ENCODE data around the gene S100A7.
"Not testable (repeated sequence)": the region's sequence is repeated elsewhere in the genome, so short reads cannot be mapped to it uniquely, and the experiment has no call there.

The S100A7 gene

GRCh38 chr1:153429266-153430165, 30.9 kb downstream of the S100A7 start:
- DNase-seq, result peak; percentile 96

GRCh38 chr1:153428791-153429190, 31.7 kb downstream of the S100A7 start:
- DNase-seq, result no peak

DNA sequence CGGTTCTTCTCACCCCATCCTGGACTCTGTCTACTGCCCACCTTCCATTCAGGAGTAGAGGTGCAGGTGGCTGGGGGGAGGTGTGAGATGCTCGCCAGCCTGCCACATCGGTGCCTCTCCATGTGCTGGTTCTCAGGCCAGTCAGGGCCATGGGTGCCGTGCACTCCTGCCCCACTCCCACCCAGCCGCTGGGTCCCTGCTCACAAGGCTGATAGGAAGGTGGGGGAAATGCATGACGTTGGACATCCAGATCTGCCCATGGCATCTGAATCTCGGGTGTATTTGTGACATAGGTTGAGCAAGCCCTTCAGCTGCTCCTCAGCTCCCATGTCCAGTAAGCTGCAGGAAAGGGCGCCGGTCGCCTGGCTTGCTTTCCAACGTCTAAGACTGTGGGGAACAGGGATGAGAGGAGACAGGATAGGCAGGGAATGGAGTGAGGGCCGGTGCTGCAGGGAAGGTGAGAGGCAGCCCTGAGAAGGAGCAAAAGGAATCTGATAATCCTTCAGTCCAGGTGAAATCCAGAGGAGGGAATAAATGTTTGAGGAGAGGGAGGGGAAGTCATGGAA, 32.3 kb downstream of the S100A7 start:
- DNase-seq, result no peak

DNA sequence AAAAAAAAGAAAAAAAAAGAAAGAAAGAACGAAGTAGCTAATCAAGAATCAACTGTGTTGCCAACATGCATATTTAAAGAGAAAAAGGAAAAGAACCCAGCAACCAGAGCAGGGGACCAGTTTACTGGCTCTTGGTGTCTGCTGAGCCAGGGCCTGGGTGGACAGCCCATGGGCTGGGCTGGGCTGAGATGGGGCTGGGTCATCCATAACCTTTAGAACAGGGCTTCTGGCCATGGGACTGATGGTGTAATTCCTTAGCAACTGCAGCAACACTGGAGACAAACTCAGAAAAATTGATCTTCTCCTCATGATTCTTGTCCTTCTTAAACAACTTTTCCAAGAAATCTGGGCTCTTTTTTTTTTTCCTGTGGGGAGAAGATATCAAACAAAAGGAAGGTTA, 33.6 kb downstream of the S100A7 start:
- DNase-seq, result no peak

DNA sequence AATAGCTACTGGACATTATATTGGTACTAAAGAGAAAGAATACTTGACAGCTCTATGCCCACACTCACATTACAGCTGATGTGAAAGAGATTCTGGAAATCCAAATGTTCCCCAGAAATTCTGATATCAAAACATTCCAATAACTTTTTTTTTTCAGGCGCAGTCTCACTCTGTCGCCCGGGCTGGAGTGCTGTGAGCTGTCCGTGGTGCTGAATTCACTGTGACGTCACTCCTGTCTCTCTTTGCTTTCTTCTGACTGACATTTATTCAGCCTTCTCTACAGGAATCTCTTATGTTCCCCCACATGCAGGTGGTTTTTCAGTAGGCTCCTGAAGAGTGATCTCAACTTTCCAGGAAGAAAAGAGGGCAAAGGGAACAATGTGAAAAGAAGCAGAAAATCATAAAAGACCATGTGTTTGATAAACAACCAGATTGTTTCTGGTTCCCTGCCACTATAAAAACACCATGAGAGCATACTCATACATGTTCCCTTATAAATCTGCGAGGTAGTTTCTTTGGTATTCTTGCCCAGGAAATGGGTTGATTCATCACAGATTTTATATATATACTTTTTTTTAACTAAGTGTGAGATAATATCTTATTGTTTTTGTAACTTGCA, 37.9 kb downstream of the S100A7 start:
- no peak for DNase-seq

GRCh38 chr1:153420306-153420705, 40.1 kb downstream of the S100A7 start:
- no peak for DNase-seq

DNA sequence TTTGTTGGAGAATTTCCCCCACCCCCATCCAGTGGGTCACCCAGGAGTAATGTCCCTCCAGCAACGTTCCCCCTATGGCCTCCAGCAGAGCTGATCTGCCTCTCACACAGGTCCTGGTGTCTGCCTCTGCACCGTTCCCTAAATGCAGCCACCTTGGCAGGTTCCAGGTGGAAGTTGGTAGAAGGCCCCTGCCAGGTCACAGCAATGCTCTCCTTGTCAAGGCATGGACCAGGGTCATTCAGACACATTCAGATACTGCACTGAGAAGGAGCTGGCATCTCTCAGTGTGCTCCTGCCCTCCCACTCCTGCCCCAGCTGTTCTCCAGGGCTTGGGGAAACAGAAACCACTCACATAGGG, 41.0 kb downstream of the S100A7 start:
- not testable (repeated sequence) for DNase-seq

DNA sequence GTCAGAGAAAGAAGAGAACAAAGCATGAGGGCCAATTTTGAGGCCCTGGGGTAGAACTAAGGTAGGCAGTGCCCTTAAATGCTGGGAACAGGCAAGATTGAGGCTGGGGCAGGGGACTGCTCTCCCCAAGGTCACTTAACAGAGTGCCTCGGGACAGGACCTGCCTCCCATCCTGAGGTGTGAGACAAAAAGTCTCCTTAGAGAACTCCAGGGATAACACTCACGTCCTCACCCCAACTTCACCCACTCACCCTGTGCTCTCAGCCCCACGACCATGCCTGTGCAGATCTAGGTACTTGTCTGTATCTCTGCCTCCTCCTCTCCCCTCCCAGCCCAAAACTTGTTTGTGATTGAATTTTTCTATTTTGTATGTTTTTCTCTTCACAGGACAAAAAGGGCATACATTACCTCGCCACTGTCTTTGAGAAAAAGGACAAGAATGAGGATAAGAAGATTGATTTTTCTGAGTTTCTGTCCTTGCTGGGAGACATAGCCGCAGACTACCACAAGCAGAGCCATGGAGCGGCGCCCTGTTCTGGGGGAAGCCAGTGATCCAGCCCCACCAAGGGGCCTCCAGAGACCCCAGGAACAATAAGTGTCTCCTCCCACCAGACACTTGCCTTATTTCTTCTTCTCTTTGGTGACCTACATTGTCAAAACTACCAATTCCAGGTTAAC, 41.6 kb downstream of the S100A7 start:
- not testable (repeated sequence) for DNase-seq

DNA sequence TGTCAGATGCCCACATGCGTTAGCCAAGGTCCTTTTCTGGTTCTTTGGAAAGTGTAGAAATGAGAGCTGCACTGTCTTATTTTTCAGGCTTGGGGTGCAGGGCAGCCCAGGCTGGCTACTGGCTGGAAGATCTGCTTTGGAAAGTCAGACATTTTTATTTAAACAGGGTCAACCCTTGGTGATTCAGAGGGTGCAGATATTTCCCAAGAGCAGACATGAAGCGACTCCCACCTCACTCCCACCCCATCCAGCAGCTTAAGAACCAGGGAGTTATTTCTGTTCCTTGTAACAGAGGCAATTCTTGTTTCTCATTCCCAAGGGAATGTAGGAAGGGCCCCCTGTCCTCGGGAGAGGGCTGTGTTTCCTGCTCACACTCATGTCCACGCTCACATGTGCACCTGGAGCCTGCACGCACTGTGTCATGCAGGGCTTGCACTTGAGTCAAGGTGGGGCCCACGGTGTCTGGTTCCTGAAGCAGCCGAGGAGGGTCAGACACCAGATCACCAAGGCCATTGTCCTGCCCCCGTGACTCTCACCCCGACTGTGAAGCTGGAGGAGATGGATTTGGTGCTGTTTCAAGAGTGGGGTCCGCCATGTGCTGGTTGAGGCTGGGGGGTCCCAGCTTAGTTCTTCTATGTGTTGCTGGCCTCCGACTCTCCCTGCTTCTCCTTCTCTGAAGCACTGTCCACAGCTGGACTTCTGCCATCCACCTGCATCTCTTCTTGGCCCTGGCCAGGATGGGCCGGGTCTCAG, 43.1 kb downstream of the S100A7 start:
- DNase-seq, result no peak

GRCh38 chr1:153415850-153416570, 44.4 kb downstream of the S100A7 start, which contains the start of gene S100A7A:
S100A7A (plus strand) TSS chr1:153416520; CDS start chr1:153418083, 1,563 bp downstream.
- no peak for DNase-seq

DNA sequence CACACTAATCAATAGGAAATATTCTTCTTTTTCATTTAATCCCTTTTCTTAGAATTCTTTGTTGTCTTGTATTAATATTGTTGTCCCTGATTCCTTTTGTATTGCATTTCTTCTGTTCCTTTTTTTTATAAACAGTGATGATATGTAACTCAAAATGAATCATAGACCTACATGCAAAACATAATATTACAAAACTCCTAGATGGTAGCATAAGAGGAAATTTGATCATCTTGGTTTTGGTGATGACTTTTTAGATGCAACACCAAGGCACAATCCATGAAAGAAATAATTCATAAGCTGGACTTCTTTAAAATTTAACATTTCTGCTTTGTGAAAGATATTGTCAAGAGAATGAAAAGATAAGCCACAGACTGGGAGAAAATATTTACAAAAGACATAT, 46.5 kb downstream of the S100A7 start:
- DNase-seq, result not testable (repeated sequence)

Measured in DMS153 (cell line).